ENCODE results near the gene TSEN34. TPM values are rescaled to one million over a fixed set of nuclear protein-coding genes. Genes with fewer than 3 reads are reported as not detected.
"Not testable (repeated sequence)": the region's sequence is repeated elsewhere in the genome, so short reads cannot be mapped to it uniquely, and the experiment has no call there.

TSEN34 gene
- total RNA-seq, 1 donor from 2014 or later: 27.8 TPM

DNA sequence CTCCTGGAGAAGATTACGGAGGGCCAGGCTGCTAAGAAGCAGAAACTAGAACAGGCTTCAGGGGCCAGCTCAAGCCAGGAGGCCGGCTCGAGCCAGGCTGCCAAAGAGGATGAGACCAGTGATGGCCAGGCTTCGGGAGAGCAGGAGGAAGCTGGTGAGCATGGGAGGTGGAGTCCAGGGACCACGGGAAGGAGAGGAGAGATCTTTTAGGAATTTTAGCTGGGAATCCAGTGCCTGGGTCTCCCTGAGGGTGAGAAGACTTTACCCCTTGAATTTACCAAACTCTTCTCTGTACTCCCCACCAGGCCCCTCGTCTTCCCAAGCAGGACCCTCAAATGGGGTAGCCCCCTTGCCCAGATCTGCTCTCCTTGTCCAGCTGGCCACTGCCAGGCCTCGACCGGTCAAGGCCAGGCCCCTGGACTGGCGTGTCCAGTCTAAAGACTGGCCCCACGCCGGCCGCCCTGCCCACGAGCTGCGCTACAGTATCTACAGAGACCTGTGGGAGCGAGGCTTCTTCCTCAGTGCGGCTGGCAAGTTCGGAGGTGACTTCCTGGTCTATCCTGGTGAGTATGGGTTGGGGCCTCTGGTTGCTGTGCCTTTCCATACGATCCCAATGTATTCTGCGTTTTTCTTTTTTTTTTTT lies 824 bp downstream of the TSEN34 start:
- Mint-ChIP-seq H3K27me3 (ENCODE audit: unreplicated experiment) (peaks cover 22% of the 10 kb centered on the region), H3K36me3 (ENCODE audit: low read depth, unreplicated experiment) (peaks cover 29% of the 10 kb centered on the region), H3K27ac (ENCODE audit: unreplicated experiment) (peak overlapping the region; percentile 48), H3K9me3 (ENCODE audit: unreplicated experiment) (no peaks in the 10 kb centered on the region), H3K4me3 (ENCODE audit: unreplicated experiment) (peak overlapping the region; percentile 91), H3K4me1 (ENCODE audit: unreplicated experiment) (peaks cover 29% of the 10 kb centered on the region)
- TF ChIP-seq, protein P1, sequence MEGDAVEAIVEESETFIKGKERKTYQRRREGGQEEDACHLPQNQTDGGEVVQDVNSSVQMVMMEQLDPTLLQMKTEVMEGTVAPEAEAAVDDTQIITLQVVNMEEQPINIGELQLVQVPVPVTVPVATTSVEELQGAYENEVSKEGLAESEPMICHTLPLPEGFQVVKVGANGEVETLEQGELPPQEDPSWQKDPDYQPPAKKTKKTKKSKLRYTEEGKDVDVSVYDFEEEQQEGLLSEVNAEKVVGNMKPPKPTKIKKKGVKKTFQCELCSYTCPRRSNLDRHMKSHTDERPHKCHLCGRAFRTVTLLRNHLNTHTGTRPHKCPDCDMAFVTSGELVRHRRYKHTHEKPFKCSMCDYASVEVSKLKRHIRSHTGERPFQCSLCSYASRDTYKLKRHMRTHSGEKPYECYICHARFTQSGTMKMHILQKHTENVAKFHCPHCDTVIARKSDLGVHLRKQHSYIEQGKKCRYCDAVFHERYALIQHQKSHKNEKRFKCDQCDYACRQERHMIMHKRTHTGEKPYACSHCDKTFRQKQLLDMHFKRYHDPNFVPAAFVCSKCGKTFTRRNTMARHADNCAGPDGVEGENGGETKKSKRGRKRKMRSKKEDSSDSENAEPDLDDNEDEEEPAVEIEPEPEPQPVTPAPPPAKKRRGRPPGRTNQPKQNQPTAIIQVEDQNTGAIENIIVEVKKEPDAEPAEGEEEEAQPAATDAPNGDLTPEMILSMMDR (IDR thresholded peaks at IDR 0.05; ENCODE audit: unreplicated experiment): no peak
- no peak for DNase-seq (ENCODE audit: low spot score)

DNA sequence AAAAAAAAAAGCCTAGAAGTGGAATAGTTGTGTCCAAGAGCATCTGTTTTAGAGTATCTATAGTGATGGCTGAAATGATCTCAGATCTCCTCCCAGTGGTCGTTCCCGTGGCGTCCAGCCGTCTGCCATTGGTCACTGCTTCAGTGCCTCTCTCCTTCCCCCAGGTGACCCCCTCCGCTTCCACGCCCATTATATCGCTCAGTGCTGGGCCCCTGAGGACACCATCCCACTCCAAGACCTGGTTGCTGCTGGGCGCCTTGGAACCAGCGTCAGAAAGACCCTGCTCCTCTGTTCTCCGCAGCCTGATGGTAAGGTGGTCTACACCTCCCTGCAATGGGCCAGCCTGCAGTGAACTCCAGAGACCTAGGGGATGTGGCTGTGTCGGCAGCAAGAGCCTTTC lies 1.9 kb downstream of the TSEN34 start:
- H3K27ac Mint-ChIP-seq (ENCODE audit: unreplicated experiment): no peak overlapping the region
- TF ChIP-seq, protein P1 (IDR thresholded peaks at IDR 0.05; ENCODE audit: unreplicated experiment): no peak
- peaks cover 19% of the 10 kb centered on the region for H3K4me1 Mint-ChIP-seq (ENCODE audit: unreplicated experiment)
- no peak overlapping the region for H3K4me3 Mint-ChIP-seq (ENCODE audit: unreplicated experiment)
- peaks cover 29% of the 10 kb centered on the region for H3K36me3 Mint-ChIP-seq (ENCODE audit: low read depth, unreplicated experiment)
- DNase-seq (ENCODE audit: low spot score): no peak
- no peaks in the 10 kb centered on the region for H3K9me3 Mint-ChIP-seq (ENCODE audit: unreplicated experiment)
- peaks cover 19% of the 10 kb centered on the region for H3K27me3 Mint-ChIP-seq (ENCODE audit: unreplicated experiment)

DNA sequence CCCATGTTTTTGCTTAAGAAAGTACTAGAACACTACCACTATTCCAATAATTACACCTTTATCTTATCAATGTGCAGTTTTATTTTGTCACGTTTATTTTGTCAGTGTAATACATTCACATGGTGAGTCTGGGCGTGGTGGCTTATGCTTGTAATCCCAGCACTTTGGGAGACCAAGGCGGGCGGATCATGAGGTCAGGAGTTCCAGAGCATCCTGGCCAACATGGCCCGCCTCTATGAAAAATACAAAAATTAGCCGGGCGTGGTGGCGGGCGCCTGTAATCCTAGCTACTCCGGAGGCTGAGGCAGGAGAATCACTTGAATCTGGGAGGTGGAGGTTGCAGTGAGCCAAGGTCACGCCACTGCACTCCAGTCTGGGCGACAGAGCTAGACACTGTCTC lies 3.4 kb downstream of the TSEN34 start:
- not testable (repeated sequence) for DNase-seq (ENCODE audit: low spot score); H3K4me3 Mint-ChIP-seq (ENCODE audit: unreplicated experiment); H3K9me3 Mint-ChIP-seq (ENCODE audit: unreplicated experiment); H3K27ac Mint-ChIP-seq (ENCODE audit: unreplicated experiment)
- peaks cover 20% of the 10 kb centered on the region for H3K27me3 Mint-ChIP-seq (ENCODE audit: unreplicated experiment)
- peaks cover 14% of the 10 kb centered on the region for H3K4me1 Mint-ChIP-seq (ENCODE audit: unreplicated experiment)
- peaks cover 29% of the 10 kb centered on the region for H3K36me3 Mint-ChIP-seq (ENCODE audit: low read depth, unreplicated experiment)

DNA sequence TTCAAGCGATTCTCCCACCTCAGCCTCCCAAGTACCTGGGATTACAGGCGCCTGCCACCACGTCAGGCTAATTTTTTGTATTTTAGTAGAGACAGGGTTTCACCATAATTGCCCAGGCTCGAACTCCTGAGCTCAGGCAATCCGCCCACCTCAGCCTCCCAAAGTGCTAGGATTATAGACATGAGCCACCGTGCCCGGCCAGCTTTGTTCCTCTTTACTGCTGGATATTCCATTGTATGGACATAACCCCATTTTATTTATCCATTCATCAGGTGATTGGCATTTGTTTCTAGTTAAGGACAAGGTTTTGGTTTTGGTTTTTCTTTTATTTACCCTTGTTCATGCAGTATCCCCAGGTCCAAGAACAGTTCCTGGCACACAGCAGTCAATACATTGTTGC lies 5.4 kb downstream of the TSEN34 start:
- Mint-ChIP-seq H3K27ac (ENCODE audit: unreplicated experiment) (no peak overlapping the region), H3K4me1 (ENCODE audit: unreplicated experiment) (peaks cover 18% of the 10 kb centered on the region), H3K4me3 (ENCODE audit: unreplicated experiment) (no peak overlapping the region), H3K36me3 (ENCODE audit: low read depth, unreplicated experiment) (peaks cover 27% of the 10 kb centered on the region), H3K27me3 (ENCODE audit: unreplicated experiment) (peaks cover 15% of the 10 kb centered on the region), H3K9me3 (ENCODE audit: unreplicated experiment) (no peaks in the 10 kb centered on the region)
- TF ChIP-seq, protein P1 (IDR thresholded peaks at IDR 0.05; ENCODE audit: unreplicated experiment): no peak
- no peak for DNase-seq (ENCODE audit: low spot score)

DNA sequence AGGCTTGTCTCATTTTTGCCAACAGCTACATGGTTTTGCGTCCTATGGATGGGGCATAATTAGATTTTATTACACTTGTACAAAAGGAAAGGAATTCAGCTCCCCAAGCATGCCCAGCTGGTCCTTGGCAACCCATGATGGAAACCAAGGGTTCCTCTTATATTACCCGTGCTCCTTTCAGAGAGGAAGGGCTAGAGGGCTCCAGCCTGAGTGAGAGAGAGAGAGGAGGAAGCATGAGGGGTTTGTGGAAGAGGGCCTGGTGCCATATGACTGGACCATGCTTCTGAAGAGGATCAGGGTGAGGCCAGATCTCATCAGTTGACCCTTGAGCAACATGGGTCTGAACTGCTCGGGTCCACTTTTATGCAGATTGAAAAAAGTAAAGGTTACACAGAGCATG lies 6.0 kb downstream of the TSEN34 start:
- TF ChIP-seq, protein P1 (IDR thresholded peaks at IDR 0.05; ENCODE audit: unreplicated experiment): no peak
- no peak for DNase-seq (ENCODE audit: low spot score)
- H3K9me3 Mint-ChIP-seq (ENCODE audit: unreplicated experiment): no peaks in the 10 kb centered on the region
- H3K36me3 Mint-ChIP-seq (ENCODE audit: low read depth, unreplicated experiment): peaks cover 28% of the 10 kb centered on the region
- no peak overlapping the region for H3K27ac Mint-ChIP-seq (ENCODE audit: unreplicated experiment)
- H3K4me1 Mint-ChIP-seq (ENCODE audit: unreplicated experiment): peaks cover 18% of the 10 kb centered on the region
- peaks cover 15% of the 10 kb centered on the region for H3K27me3 Mint-ChIP-seq (ENCODE audit: unreplicated experiment)
- no peak overlapping the region for H3K4me3 Mint-ChIP-seq (ENCODE audit: unreplicated experiment)

All from endothelial cell (in vitro differentiated cells).